Activated T-cell treated with anti-CD3 and anti-CD28 coated beads, Interleukin-2, amount 50 U/mL, for 72 hours (primary cell): ENCODE data around the gene PCDHA1. TPM values are rescaled to one million over a fixed set of nuclear protein-coding genes. Genes with fewer than 3 reads are reported as not detected.

Source experiments
- ATAC-seq, 2 donors: fragments of 150-1000 bp; cut with Tn5 transposase; replicated peaks in 1 of 2; 2 replicates each; pipeline ENCODE4 v1.10.0; 2021; ENCODE audit warnings: moderate library complexity in 2 of 2, mild to moderate bottlenecking in 1 of 2
- DNase-seq, 2 donors: peaks; one replicate each; pipeline ENCODE4 v3.0.0; 2021 to 2022; ENCODE audit warnings: mixed read lengths in 1 of 2
- H3K27ac Mint-ChIP-seq: one replicate; pipeline ENCODE4 v1.8.0; 2022; ENCODE audit warnings: mild to moderate bottlenecking, moderate library complexity, mixed read lengths
- H3K27me3 Mint-ChIP-seq: one replicate; pipeline ENCODE4 v1.8.0; 2022; ENCODE audit warnings: low read depth, mixed read lengths
- H3K36me3 Mint-ChIP-seq, 2 donors: one replicate each; pipeline ENCODE4 v1.8.0; 2022; ENCODE audit warnings: mixed read lengths in 2 of 2, mild to moderate bottlenecking in 1 of 2; ENCODE audit not compliant: insufficient read depth in 2 of 2
- H3K4me1 Mint-ChIP-seq: one replicate; pipeline ENCODE4 v1.8.0; 2022; ENCODE audit warnings: low read depth, mixed read lengths
- H3K4me3 Mint-ChIP-seq, 2 donors: one replicate each; pipeline ENCODE4 v1.8.0; 2022; ENCODE audit warnings: mild to moderate bottlenecking in 2 of 2, mixed read lengths in 2 of 2, moderate library complexity in 2 of 2
- H3K9me3 Mint-ChIP-seq, 2 donors: one replicate each; pipeline ENCODE4 v1.8.0; 2022; ENCODE audit warnings: mixed read lengths in 2 of 2
- total RNA-seq, 2 donors: library from RNA; stranded (reverse); gene quantifications; one replicate each; pipeline ENCODE4 v1.2.3, GENCODE V29; 2022

Gene PCDHA1
- total RNA-seq, 2 donors from 2014 or later = not detected

DNA sequence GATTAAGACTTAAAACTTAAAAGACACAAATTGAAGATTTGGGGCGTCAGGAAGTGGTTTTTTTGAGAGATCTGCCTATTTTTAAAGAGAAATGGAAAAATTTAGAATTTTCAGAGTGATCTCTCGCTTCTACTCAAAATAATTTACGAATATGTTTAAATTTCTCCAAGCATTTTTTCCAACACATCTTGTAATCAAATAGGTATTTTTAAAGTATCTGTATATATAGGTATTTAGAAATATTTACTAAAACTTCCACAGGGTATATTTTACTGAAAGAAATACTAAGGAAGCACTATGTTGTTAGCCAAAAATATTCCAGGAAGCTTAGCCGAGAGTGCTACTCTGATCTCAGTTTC lies 255.5 kb downstream of the PCDHA1 start:
- Mint-ChIP-seq H3K9me3 (peaks cover 0 to 1% of the 10 kb centered on the region in 2 donors), H3K36me3 (no peaks in the 10 kb centered on the region), H3K4me1 (no peaks in the 10 kb centered on the region), H3K4me3 (no peak overlapping the region), H3K27me3 (peaks cover 6% of the 10 kb centered on the region), H3K27ac (no peak overlapping the region)
- ATAC-seq (no peak), DNase-seq (no peak)

GRCh38 chr5:141042555-141042954 lies 256.6 kb downstream of the PCDHA1 start:
- ATAC-seq (no peak), DNase-seq (no peak)
- H3K9me3 Mint-ChIP-seq = peaks cover 0 to 1% of the 10 kb centered on the region in 2 donors
- H3K4me3 Mint-ChIP-seq = no peak overlapping the region
- no peaks in the 10 kb centered on the region for H3K36me3 Mint-ChIP-seq
- no peak overlapping the region for H3K27ac Mint-ChIP-seq
- peaks cover 6% of the 10 kb centered on the region for H3K27me3 Mint-ChIP-seq
- no peaks in the 10 kb centered on the region for H3K4me1 Mint-ChIP-seq

DNA sequence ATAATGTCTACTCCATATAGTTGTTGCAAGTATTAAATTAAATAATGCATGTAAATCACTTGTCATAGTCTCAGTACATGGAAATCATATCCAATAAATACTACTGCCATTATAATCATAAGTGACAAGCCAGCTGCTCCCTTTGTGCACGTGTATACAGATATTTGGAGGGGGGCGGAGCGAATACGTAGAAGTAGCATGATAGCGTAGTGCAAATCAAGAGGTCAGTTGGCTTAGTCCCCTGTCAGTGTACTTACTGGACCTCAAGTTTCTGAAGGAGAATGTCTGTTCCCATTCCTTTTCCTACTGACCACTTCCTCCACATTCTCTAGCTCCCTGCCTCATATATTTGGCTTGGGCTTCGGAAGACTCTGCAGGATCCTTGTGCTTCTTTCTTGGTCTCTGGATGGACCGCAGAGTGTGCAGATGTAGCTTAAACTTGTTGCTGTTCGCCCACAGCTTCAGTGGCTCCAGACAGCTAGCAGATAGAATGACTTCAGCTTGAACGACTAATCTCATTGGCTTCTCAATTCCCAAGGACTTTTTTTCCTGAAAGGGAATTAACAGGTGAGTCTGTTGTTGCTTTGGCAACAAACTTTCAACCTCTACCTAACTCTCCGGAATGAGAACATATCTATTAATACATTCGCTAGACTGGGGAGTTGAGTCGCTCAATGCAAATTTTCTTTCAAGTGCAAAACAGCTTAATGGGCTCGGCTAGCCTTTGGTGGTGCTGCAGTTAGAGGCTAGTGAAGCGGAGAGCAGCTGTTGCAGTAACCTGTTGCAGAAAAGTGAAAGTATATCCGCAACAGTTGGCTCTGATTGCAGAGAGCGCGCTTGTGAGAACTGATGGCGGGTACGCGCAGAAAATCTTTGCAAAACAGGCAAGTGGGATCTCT lies 264.9 kb downstream of the PCDHA1 start, which contains the start of gene PCDHB1:
PCDHB1 (plus strand) TSS at position 753 of the 899 bp plus-strand sequence; CDS start at position 850, 97 bp downstream.
- H3K36me3 Mint-ChIP-seq = peaks cover 0 to 4% of the 10 kb centered on the region in 2 donors
- H3K27ac Mint-ChIP-seq = no peak within 1 kb of the TSS
- peaks cover 0 to 2% of the 10 kb centered on the region in 2 donors for H3K9me3 Mint-ChIP-seq
- H3K4me3 Mint-ChIP-seq = peak within 1 kb of the TSS; percentile 59 to 72
- H3K4me1 Mint-ChIP-seq = peaks cover 7% of the 10 kb centered on the region
- ATAC-seq (no peak), DNase-seq (no peak)
- peaks cover 29% of the 10 kb centered on the region for H3K27me3 Mint-ChIP-seq

DNA sequence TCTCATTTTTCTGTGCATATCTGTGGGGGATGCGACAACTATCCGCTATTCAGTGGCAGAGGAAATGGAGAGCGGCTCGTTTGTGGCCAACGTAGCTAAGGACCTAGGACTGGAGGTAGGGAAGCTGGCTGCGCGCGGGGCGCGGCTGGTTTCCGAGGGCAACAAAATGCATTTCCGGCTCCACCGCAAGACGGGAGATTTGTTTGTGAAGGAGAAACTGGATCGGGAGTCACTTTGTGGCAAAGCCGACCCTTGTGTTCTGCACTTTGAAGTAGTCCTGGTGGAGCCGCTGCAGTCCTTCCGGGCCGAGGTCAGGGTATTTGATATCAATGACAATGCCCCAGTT lies 265.6 kb downstream of the PCDHA1 start:
- H3K27ac Mint-ChIP-seq = no peak overlapping the region
- H3K36me3 Mint-ChIP-seq = peaks cover 0 to 4% of the 10 kb centered on the region in 2 donors
- H3K4me3 Mint-ChIP-seq = peak overlapping the region; percentile 59 to 72

More for the DNA sequence above, 265.6 kb downstream of the PCDHA1 start:
- no peak for DNase-seq
- Mint-ChIP-seq H3K27me3 (peaks cover 29% of the 10 kb centered on the region), H3K4me1 (peaks cover 7% of the 10 kb centered on the region), H3K9me3 (peaks cover 0 to 2% of the 10 kb centered on the region in 2 donors)
- ATAC-seq = no peak

Other genes with a start within 250 kb of the PCDHA1 start
- gene EIF4EBP3, start 238.5 kb upstream of the PCDHA1 start, total RNA-seq = 10 to 100 TPM; 14.4 to 16.8 TPM
- 10 to 100 TPM; 50.8 to 61.1 TPM for gene SRA1, start 228.7 kb upstream of the PCDHA1 start, total RNA-seq
- gene APBB3, start 221.5 kb upstream of the PCDHA1 start, total RNA-seq = 10 to 100 TPM; 33.8 to 38.2 TPM
- 10 to 100 TPM; 52.7 to 69.3 TPM for gene SLC35A4, start 221.3 kb upstream of the PCDHA1 start, total RNA-seq
- under 1 TPM in 1 of 2 donors, not detected in 1; 0.41 TPM for gene CD14, start 153.0 kb upstream of the PCDHA1 start, total RNA-seq
- gene TMCO6, start 146.7 kb upstream of the PCDHA1 start, total RNA-seq = 10 to 100 TPM; 31.8 to 35.0 TPM
- gene NDUFA2, start 138.5 kb upstream of the PCDHA1 start, total RNA-seq = 10 to 100 TPM; 43.3 to 51.6 TPM
- 100 to 1,000 TPM; 121 to 129 TPM for gene IK, start 138.3 kb upstream of the PCDHA1 start, total RNA-seq
- 10 to 100 TPM; 24.3 to 30.2 TPM for gene WDR55, start 121.2 kb upstream of the PCDHA1 start, total RNA-seq
- gene DND1, start 112.6 kb upstream of the PCDHA1 start, total RNA-seq = 1 to 10 TPM; 3.7 to 4.6 TPM
- gene HARS1, start 94.8 kb upstream of the PCDHA1 start, total RNA-seq = 10 to 100 TPM; 78.4 to 85.1 TPM
- gene HARS2, start 94.7 kb upstream of the PCDHA1 start, total RNA-seq = 10 to 100 TPM; 31.2 to 31.3 TPM
- gene ZMAT2, start 85.7 kb upstream of the PCDHA1 start, total RNA-seq = 10 to 100 TPM; 44.9 to 53.7 TPM
- gene PCDHA2, start 8.7 kb downstream of the PCDHA1 start, total RNA-seq = not detected
- not detected for gene PCDHA3, start 14.9 kb downstream of the PCDHA1 start, total RNA-seq
- not detected for gene PCDHA4, start 20.9 kb downstream of the PCDHA1 start, total RNA-seq
- gene PCDHA5, start 35.5 kb downstream of the PCDHA1 start, total RNA-seq = not detected
- gene PCDHA6, start 41.8 kb downstream of the PCDHA1 start, total RNA-seq = not detected
- not detected for gene PCDHA7, start 48.1 kb downstream of the PCDHA1 start, total RNA-seq
- gene PCDHA8, start 55.0 kb downstream of the PCDHA1 start, total RNA-seq = not detected
- gene PCDHA9, start 62.2 kb downstream of the PCDHA1 start, total RNA-seq = not detected
- not detected for gene PCDHA10, start 69.8 kb downstream of the PCDHA1 start, total RNA-seq
- not detected for gene PCDHA11, start 82.8 kb downstream of the PCDHA1 start, total RNA-seq
- gene PCDHA12, start 89.2 kb downstream of the PCDHA1 start, total RNA-seq = not detected
- not detected for gene PCDHA13, start 96.0 kb downstream of the PCDHA1 start, total RNA-seq
- not detected for gene PCDHAC1, start 140.2 kb downstream of the PCDHA1 start, total RNA-seq
- not detected for gene PCDHAC2, start 180.3 kb downstream of the PCDHA1 start, total RNA-seq